Loucy (cell line): ENCODE data around the gene NBAS.

Experiments used
- EZH2phosphoT487 ChIP-seq: fragments of 200-600 bp; IDR thresholded peaks from 2 replicates; pipeline ENCODE4 v1.6.1; 2018; ENCODE audit warnings: antibody characterized with exemption, mild to moderate bottlenecking, moderate library complexity, borderline replicate concordance
- TF ChIP-seq, protein P1 (sequence below): fragments of 200-600 bp; sonication (generic); conservative IDR thresholded peaks from 2 replicates; pipeline ENCODE4 v1.5.1; 2014; ENCODE audit warnings: mild to moderate bottlenecking, antibody characterized with exemption, low read length

DNA sequence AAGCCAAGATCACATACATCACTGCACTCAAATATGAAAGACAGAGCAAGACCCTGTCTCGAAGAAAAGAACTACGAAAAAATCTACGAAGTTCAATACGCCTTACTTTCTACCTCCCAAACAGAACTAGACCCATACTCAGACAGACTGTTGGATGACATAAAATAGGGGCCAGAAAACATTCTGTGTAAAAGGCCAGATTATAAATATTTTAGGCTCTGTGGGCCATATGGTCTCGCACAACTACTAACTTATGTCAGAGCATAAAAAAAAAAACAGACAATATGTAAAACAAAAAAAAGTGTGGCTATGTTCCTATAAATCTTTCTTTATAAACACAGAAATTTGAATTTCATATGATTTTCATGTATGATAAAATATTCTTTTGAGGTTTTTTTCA is 40.8 kb downstream of the NBAS start:
- TF ChIP-seq, protein P1, sequence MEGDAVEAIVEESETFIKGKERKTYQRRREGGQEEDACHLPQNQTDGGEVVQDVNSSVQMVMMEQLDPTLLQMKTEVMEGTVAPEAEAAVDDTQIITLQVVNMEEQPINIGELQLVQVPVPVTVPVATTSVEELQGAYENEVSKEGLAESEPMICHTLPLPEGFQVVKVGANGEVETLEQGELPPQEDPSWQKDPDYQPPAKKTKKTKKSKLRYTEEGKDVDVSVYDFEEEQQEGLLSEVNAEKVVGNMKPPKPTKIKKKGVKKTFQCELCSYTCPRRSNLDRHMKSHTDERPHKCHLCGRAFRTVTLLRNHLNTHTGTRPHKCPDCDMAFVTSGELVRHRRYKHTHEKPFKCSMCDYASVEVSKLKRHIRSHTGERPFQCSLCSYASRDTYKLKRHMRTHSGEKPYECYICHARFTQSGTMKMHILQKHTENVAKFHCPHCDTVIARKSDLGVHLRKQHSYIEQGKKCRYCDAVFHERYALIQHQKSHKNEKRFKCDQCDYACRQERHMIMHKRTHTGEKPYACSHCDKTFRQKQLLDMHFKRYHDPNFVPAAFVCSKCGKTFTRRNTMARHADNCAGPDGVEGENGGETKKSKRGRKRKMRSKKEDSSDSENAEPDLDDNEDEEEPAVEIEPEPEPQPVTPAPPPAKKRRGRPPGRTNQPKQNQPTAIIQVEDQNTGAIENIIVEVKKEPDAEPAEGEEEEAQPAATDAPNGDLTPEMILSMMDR, result no peak
- no peak for TF ChIP-seq EZH2phosphoT487
